HCT116 (cell line): ENCODE data around the gene APOH. TPM values are rescaled to one million over a fixed set of nuclear protein-coding genes. Genes with fewer than 3 reads are reported as not detected.

Experiments used
- ATAC-seq: fragments of 200-7000 bp; cut with Tn5 transposase; 2 replicates; pipeline ENCODE4 v1.9.1; 2020; ENCODE audit warnings: mild to moderate bottlenecking, moderate library complexity
- BruUV-seq: library from RNA; stranded (reverse); fragments of 400-500 nt; replicated peaks from 2 replicates; lab custom pipeline; 2021; lab: Mats Ljungman, UMichigan
- CTCF ChIA-PET: fragments of 300-600 bp; sonication (Branson Sonifier 250); formaldehyde crosslinking; loops from one replicate; lab custom pipeline; 2021; ENCODE audit warnings: antibody characterized with exemption; lab: Charles Lee
- POLR2A ChIA-PET: fragments of 300-600, 350-600 bp; sonication (Branson Sonifier 250); formaldehyde crosslinking; loops from one replicate; lab custom pipeline; 2021; ENCODE audit warnings: antibody characterized with exemption; lab: Charles Lee
- RAD21 ChIA-PET, 2 experiments: fragments of 300-600 bp; sonication (Branson Sonifier 250); formaldehyde crosslinking; loops; one replicate each; lab custom pipeline; 2023; ENCODE audit warnings: low total read pairs in 2 of 2; ENCODE audit not compliant: uncharacterized antibody in 2 of 2, unreplicated experiment in 2 of 2, low non-redundant PET in 1 of 2; lab: Charles Lee
- DNase-seq: peaks from one replicate; pipeline ENCODE4 v3.0.0-alpha.2; 2010; ENCODE audit warnings: low read depth, low spot score
- H2AFZ ChIP-seq: fragments of 200-600 bp; shearing (Covaris generic), sonication (generic); 2 replicates; pipeline ENCODE4 v1.6.1; 2017; ENCODE audit warnings: low read depth, mixed run types, mixed read lengths, antibody characterized with exemption, low read length; ENCODE audit not compliant: poor library complexity, severe bottlenecking
- H3K27ac ChIP-seq: 2 replicates; pipeline ENCODE4 v1.5.1; 2012; ENCODE audit warnings: low read depth, low read length
- H3K27me3 ChIP-seq: fragments of 200-600 bp; sonication (generic); 2 replicates; pipeline ENCODE4 v1.6.1; 2016; ENCODE audit warnings: mixed run types, low read length, mixed read lengths; ENCODE audit not compliant: insufficient read depth
- H3K36me3 ChIP-seq, 2 experiments: fragments of 200-500 bp in 1 of 2; fragments of 200-600 bp in 1 of 2; sonication (Bioruptor generic) in 1 of 2; sonication (generic) in 1 of 2; 2 replicates each; pipeline versions ENCODE4 v1.5.1 to v1.6.1; 2014 to 2016; ENCODE audit warnings: low read length in 2 of 2, inconsistent platforms in 1 of 2, mixed read lengths in 1 of 2, mixed run types in 1 of 2; ENCODE audit not compliant: insufficient read depth in 2 of 2, control insufficient read depth in 1 of 2
- H3K4me1 ChIP-seq, 2 experiments: fragments of 200-600 bp in 1 of 2; sonication (generic) in 1 of 2; 2 replicates each; pipeline versions ENCODE4 v1.5.1 to v1.6.1; 2012 to 2017; ENCODE audit warnings: low read length in 2 of 2, inconsistent platforms in 1 of 2, mild to moderate bottlenecking in 1 of 2, mixed read lengths in 1 of 2, mixed run types in 1 of 2, moderate library complexity in 1 of 2; ENCODE audit not compliant: insufficient read depth in 2 of 2, control insufficient read depth in 1 of 2
- H3K4me2 ChIP-seq: fragments of 200-600 bp; sonication (generic); 2 replicates; pipeline ENCODE4 v1.6.1; 2017; ENCODE audit warnings: mixed run types, low read length, mixed read lengths
- H3K4me3 ChIP-seq, 2 experiments: fragments of 200-600 bp in 1 of 2; sonication (generic) in 1 of 2; replicated peaks in 1 of 2; 2 replicates each; pipeline ENCODE4 v1.5.1; 2011 to 2016; ENCODE audit warnings: low read length in 2 of 2, control low read depth in 1 of 2, low read depth in 1 of 2, mild to moderate bottlenecking in 1 of 2, mixed read lengths in 1 of 2, mixed run types in 1 of 2
- H3K79me2 ChIP-seq: fragments of 200-600 bp; sonication (generic); 2 replicates; pipeline ENCODE4 v1.6.1; 2017; ENCODE audit warnings: mild to moderate bottlenecking, mixed run types, low read length, moderate library complexity, mixed read lengths; ENCODE audit not compliant: insufficient read depth
- H3K9ac ChIP-seq: fragments of 200-600 bp; sonication (generic); 2 replicates; pipeline ENCODE4 v1.6.1; 2016; ENCODE audit warnings: low read length, mixed read lengths
- H3K9me2 ChIP-seq: fragments of 200-600 bp; sonication (generic), shearing (Covaris generic); 2 replicates; pipeline ENCODE4 v1.6.1; 2017; ENCODE audit warnings: mixed run types, mild to moderate bottlenecking, moderate library complexity; ENCODE audit not compliant: insufficient read depth
- H3K9me3 ChIP-seq, 2 experiments: fragments of 200-500 bp in 1 of 2; fragments of 200-600 bp in 1 of 2; sonication (Bioruptor generic) in 1 of 2; sonication (generic) in 1 of 2; 2 replicates each; pipeline ENCODE4 v1.6.1; 2014 to 2017; ENCODE audit warnings: low read length in 2 of 2, mixed read lengths in 2 of 2, inconsistent platforms in 1 of 2, low read depth in 1 of 2, mild to moderate bottlenecking in 1 of 2, mixed run types in 1 of 2, moderate library complexity in 1 of 2; ENCODE audit not compliant: control insufficient read depth in 1 of 2, insufficient read depth in 1 of 2
- H4K20me1 ChIP-seq: fragments of 200-600 bp; sonication (generic), shearing (Covaris generic); 2 replicates; pipeline ENCODE4 v1.6.1; 2017; ENCODE audit warnings: mixed run types, mild to moderate bottlenecking, moderate library complexity; ENCODE audit not compliant: insufficient read depth
- CBX3 ChIP-seq: IDR thresholded peaks from 2 replicates; pipeline ENCODE4 v1.6.1; 2012; ENCODE audit warnings: low read depth
- CEBPB ChIP-seq: IDR thresholded peaks from 2 replicates; pipeline ENCODE4 v1.6.1; 2012; ENCODE audit warnings: low read depth
- EGR1 ChIP-seq: IDR thresholded peaks from 2 replicates; pipeline ENCODE4 v1.6.1; 2012; ENCODE audit warnings: low read depth
- ELF1 ChIP-seq: IDR thresholded peaks from 2 replicates; pipeline ENCODE4 v1.6.1; 2012; ENCODE audit warnings: low read depth, borderline replicate concordance
- EZH2 ChIP-seq: fragments of 200-600 bp; sonication (generic); IDR thresholded peaks from 2 replicates; pipeline ENCODE4 v1.6.1; 2017; ENCODE audit warnings: antibody characterized with exemption, mixed run types
- FOSL1 ChIP-seq: IDR thresholded peaks from 2 replicates; pipeline ENCODE4 v1.6.1; 2012; ENCODE audit warnings: low read depth
- POLR2A ChIP-seq: IDR thresholded peaks from 2 replicates; pipeline ENCODE4 v1.7.0; 2011; ENCODE audit warnings: borderline replicate concordance; ENCODE audit not compliant: insufficient read depth, insufficient read length; ENCODE audit errors: extremely low read depth
- POLR2AphosphoS5 ChIP-seq: IDR thresholded peaks from 2 replicates; pipeline ENCODE4 v1.6.1; 2011; ENCODE audit warnings: mild to moderate bottlenecking, low read depth, low read length, moderate library complexity
- SIN3A ChIP-seq: IDR thresholded peaks from 2 replicates; pipeline ENCODE4 v1.6.1; 2012; ENCODE audit warnings: low read depth
- SP1 ChIP-seq: IDR thresholded peaks from 2 replicates; pipeline ENCODE4 v1.6.1; 2012; ENCODE audit warnings: low read depth
- SRF ChIP-seq: IDR thresholded peaks from 2 replicates; pipeline ENCODE4 v1.6.1; 2012; ENCODE audit warnings: low read depth
- ZFX ChIP-seq: fragments of 450-650 bp; IDR thresholded peaks from 2 replicates; pipeline ENCODE4 v1.6.1; 2017
- ZNF274 ChIP-seq: fragments of 200-500 bp; sonication (Bioruptor generic); IDR thresholded peaks from 2 replicates; pipeline ENCODE4 v1.6.1; 2014; ENCODE audit warnings: mild to moderate bottlenecking, low read depth, low read length, inconsistent platforms
- intact Hi-C: fragments of 100-400 bp; cut with micrococcal nuclease; formaldehyde crosslinking; loops from 2 replicates; pipeline ENCODE4 v1.10.0; 2022
- total RNA-seq: library from RNA; stranded (reverse); gene quantifications from one replicate; pipeline ENCODE4 v1.2.1, GENCODE V29; 2021; ENCODE audit not compliant: unreplicated experiment
- TF ChIP-seq, protein P1 (sequence below): IDR thresholded peaks from 2 replicates; pipeline ENCODE4 v1.6.1; 2012
- TF ChIP-seq, protein P2 (sequence below): IDR thresholded peaks from 2 replicates; pipeline ENCODE4 v1.6.1; 2011; ENCODE audit warnings: mild to moderate bottlenecking, low read length, moderate library complexity; ENCODE audit not compliant: insufficient replicate concordance; ENCODE audit errors: extremely low read depth
- TF ChIP-seq, protein P3 (sequence below): IDR thresholded peaks from 2 replicates; pipeline ENCODE4 v1.6.1; 2012; ENCODE audit warnings: low read depth
- TF ChIP-seq, protein P4 (sequence below): IDR thresholded peaks from 2 replicates; pipeline ENCODE4 v1.6.1; 2012

APOH gene
- total RNA-seq, 1 experiment from 2014 or later, result 1.7 TPM

DNA sequence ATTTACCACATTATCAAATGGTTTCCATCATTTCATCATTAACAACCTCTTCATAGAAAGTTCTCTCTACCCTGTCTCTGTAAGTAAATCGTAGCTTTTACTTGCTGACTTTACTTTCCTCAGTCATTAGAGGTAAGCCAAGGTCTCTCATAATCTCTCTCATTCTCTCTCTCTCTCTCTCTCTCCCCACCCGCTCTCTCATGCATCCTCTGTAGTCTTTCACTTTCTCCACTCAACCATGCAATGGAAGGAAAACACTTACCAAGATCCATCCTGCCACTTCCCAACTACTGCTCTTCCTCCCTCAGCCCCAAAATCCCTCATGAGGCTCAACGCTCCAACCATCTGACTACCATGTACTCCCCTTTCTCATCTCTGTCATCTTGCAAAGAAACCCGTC is 43.4 kb downstream of the APOH start:
- ChIA-PET POLR2A (no interaction called here), CTCF (no interaction called here), RAD21 (no interaction called here)
- DNase-seq, result no peak
- Histone ChIP-seq H3K27me3 (no peaks in the 10 kb centered on the region), H3K4me3 (no peak overlapping the region), H3K4me1 (peaks cover 6% of the 10 kb centered on the region in 2 experiments; a peak in 3 of 4 replicates), H3K9me2 (no peaks in the 10 kb centered on the region), H3K9me3 (no peaks in the 10 kb centered on the region), H3K9ac (no peak overlapping the region), H3K79me2 (no peaks in the 10 kb centered on the region), H3K36me3 (peaks cover 0 to 11% of the 10 kb centered on the region in 2 experiments; a peak in 2 of 4 replicates), H2AFZ (no peak overlapping the region), H3K27ac (no peak overlapping the region), H3K4me2 (no peak overlapping the region), H4K20me1 (no peaks in the 10 kb centered on the region)
- TF ChIP-seq EGR1, result no peak
- no peak for TF ChIP-seq SP1
- no peak for TF ChIP-seq POLR2AphosphoS5
- no peak for TF ChIP-seq ELF1
- TF ChIP-seq EZH2, result no peak
- no peak for TF ChIP-seq ZFX
- TF ChIP-seq, protein P1, sequence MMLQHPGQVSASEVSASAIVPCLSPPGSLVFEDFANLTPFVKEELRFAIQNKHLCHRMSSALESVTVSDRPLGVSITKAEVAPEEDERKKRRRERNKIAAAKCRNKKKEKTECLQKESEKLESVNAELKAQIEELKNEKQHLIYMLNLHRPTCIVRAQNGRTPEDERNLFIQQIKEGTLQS, result no peak
- TF ChIP-seq, protein P2, sequence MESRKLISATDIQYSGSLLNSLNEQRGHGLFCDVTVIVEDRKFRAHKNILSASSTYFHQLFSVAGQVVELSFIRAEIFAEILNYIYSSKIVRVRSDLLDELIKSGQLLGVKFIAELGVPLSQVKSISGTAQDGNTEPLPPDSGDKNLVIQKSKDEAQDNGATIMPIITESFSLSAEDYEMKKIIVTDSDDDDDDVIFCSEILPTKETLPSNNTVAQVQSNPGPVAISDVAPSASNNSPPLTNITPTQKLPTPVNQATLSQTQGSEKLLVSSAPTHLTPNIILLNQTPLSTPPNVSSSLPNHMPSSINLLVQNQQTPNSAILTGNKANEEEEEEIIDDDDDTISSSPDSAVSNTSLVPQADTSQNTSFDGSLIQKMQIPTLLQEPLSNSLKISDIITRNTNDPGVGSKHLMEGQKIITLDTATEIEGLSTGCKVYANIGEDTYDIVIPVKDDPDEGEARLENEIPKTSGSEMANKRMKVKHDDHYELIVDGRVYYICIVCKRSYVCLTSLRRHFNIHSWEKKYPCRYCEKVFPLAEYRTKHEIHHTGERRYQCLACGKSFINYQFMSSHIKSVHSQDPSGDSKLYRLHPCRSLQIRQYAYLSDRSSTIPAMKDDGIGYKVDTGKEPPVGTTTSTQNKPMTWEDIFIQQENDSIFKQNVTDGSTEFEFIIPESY, result no peak
- no peak for TF ChIP-seq ZNF274
- TF ChIP-seq SRF, result no peak
- no peak for TF ChIP-seq FOSL1
- no peak for TF ChIP-seq POLR2A
- TF ChIP-seq SIN3A, result no peak
- no peak for TF ChIP-seq CBX3
- TF ChIP-seq CEBPB, result no peak
- TF ChIP-seq, protein P3, sequence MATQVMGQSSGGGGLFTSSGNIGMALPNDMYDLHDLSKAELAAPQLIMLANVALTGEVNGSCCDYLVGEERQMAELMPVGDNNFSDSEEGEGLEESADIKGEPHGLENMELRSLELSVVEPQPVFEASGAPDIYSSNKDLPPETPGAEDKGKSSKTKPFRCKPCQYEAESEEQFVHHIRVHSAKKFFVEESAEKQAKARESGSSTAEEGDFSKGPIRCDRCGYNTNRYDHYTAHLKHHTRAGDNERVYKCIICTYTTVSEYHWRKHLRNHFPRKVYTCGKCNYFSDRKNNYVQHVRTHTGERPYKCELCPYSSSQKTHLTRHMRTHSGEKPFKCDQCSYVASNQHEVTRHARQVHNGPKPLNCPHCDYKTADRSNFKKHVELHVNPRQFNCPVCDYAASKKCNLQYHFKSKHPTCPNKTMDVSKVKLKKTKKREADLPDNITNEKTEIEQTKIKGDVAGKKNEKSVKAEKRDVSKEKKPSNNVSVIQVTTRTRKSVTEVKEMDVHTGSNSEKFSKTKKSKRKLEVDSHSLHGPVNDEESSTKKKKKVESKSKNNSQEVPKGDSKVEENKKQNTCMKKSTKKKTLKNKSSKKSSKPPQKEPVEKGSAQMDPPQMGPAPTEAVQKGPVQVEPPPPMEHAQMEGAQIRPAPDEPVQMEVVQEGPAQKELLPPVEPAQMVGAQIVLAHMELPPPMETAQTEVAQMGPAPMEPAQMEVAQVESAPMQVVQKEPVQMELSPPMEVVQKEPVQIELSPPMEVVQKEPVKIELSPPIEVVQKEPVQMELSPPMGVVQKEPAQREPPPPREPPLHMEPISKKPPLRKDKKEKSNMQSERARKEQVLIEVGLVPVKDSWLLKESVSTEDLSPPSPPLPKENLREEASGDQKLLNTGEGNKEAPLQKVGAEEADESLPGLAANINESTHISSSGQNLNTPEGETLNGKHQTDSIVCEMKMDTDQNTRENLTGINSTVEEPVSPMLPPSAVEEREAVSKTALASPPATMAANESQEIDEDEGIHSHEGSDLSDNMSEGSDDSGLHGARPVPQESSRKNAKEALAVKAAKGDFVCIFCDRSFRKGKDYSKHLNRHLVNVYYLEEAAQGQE, result no peak
- TF ChIP-seq, protein P4, sequence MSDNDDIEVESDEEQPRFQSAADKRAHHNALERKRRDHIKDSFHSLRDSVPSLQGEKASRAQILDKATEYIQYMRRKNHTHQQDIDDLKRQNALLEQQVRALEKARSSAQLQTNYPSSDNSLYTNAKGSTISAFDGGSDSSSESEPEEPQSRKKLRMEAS, result no peak
- no TSS peak for BruUV-seq
- no peak for ATAC-seq
- intact Hi-C loops, result no loop called here
